Liver (tissue), 9 donors: ENCODE data around the gene AP4B1. TPM values are rescaled to one million over a fixed set of nuclear protein-coding genes. Genes with fewer than 3 reads are reported as not detected.

Experiments
- DNase-seq: peaks from one replicate; pipeline ENCODE4 v3.0.0-alpha.2; 2017; ENCODE audit warnings: low spot score
- H3K27ac ChIP-seq, 2 donors: one replicate each; pipeline ENCODE4 v1.7.0; 2013; ENCODE audit warnings: inconsistent platforms in 2 of 2, low read length in 2 of 2, control low read depth in 1 of 2, low read depth in 1 of 2, mild to moderate bottlenecking in 1 of 2
- H3K27me3 ChIP-seq, 4 donors: one replicate each; pipeline versions ENCODE4 v1.6.1 to v1.7.0; 2013; ENCODE audit warnings: low read length in 3 of 4, inconsistent platforms in 1 of 4, mild to moderate bottlenecking in 1 of 4, moderate library complexity in 1 of 4; ENCODE audit not compliant: control insufficient read depth in 4 of 4, insufficient read depth in 4 of 4
- H3K36me3 ChIP-seq, 4 donors: one replicate each; pipeline versions ENCODE4 v1.6.1 to v1.7.0; 2013; ENCODE audit warnings: low read length in 3 of 4, mild to moderate bottlenecking in 3 of 4, low read depth in 1 of 4, moderate library complexity in 1 of 4; ENCODE audit not compliant: control insufficient read depth in 4 of 4, insufficient read depth in 3 of 4
- H3K4me1 ChIP-seq, 4 donors: one replicate each; pipeline versions ENCODE4 v1.6.1 to v1.7.0; 2013; ENCODE audit warnings: low read length in 3 of 4, mild to moderate bottlenecking in 3 of 4, moderate library complexity in 1 of 4; ENCODE audit not compliant: control insufficient read depth in 4 of 4, insufficient read depth in 4 of 4
- H3K4me3 ChIP-seq, 3 donors: one replicate each; pipeline versions ENCODE4 v1.6.1 to v1.7.0; 2013; ENCODE audit warnings: low read length in 3 of 3, control low read depth in 1 of 3, low read depth in 1 of 3, mild to moderate bottlenecking in 1 of 3
- H3K9ac ChIP-seq, 2 donors: one replicate each; pipeline ENCODE4 v1.7.0; 2013; ENCODE audit warnings: low read length in 2 of 2, mild to moderate bottlenecking in 2 of 2, moderate library complexity in 2 of 2, control low read depth in 1 of 2, low read depth in 1 of 2
- H3K9me3 ChIP-seq, 4 donors: one replicate each; pipeline versions ENCODE4 v1.6.1 to v1.7.0; 2013; ENCODE audit warnings: low read length in 3 of 4; ENCODE audit not compliant: control insufficient read depth in 4 of 4
- FOXA2 ChIP-seq: IDR thresholded peaks from 2 replicates; pipeline ENCODE4 v1.6.1; 2016; ENCODE audit warnings: antibody characterized with exemption
- GABPA ChIP-seq, 2 donors: IDR thresholded peaks in 1 of 2; conservative IDR thresholded peaks in 1 of 2; 2 replicates each; pipeline ENCODE4 v1.6.1; 2016; ENCODE audit warnings: antibody characterized with exemption in 2 of 2, mild to moderate bottlenecking in 1 of 2, moderate library complexity in 1 of 2
- HNF4G ChIP-seq: IDR thresholded peaks from 2 replicates; pipeline ENCODE4 v1.6.1; 2016; ENCODE audit warnings: antibody characterized with exemption
- JUND ChIP-seq, 2 donors: IDR thresholded peaks; 2 replicates each; pipeline ENCODE4 v1.6.1; 2016; ENCODE audit warnings: antibody characterized with exemption in 2 of 2
- RAD21 ChIP-seq, 2 donors: IDR thresholded peaks; 2 replicates each; pipeline ENCODE4 v1.6.1; 2016; ENCODE audit warnings: antibody characterized with exemption in 2 of 2, mild to moderate bottlenecking in 2 of 2
- REST ChIP-seq: IDR thresholded peaks from 2 replicates; pipeline ENCODE4 v1.6.1; 2016; ENCODE audit warnings: antibody characterized with exemption, mild to moderate bottlenecking
- TAF1 ChIP-seq: conservative IDR thresholded peaks from 2 replicates; pipeline ENCODE4 v1.6.1; 2016; ENCODE audit warnings: antibody characterized with exemption, mild to moderate bottlenecking
- YY1 ChIP-seq: IDR thresholded peaks from 2 replicates; pipeline ENCODE4 v1.6.1; 2016; ENCODE audit warnings: antibody characterized with exemption, mild to moderate bottlenecking
- WGBS: extraction: QIAGEN DNeasy Blood & Tissue Kit; methylation state at CpG from one replicate; pipeline ENCODE4 v1.1.7; 2013; 5-methylcytosine and 5-hydroxymethylcytosine counted together
- polyA plus RNA-seq, 2 donors: library from polyadenylated mRNA; stranded (reverse) in 1 of 2; unstranded in 1 of 2; fragments of 200-250 nt in 1 of 2; fragments of >200 nt in 1 of 2; fragmentation: Nextera tagmentation in 1 of 2; extraction: Ambion mirVana in 1 of 2; gene quantifications; one replicate each; pipeline versions ENCODE4 v1.2.1 to v1.2.3, GENCODE V29; 2013 to 2015
- total RNA-seq, 2 donors: library from RNA; depleted of rRNA; stranded (reverse); fragments of >200 nt; gene quantifications; one replicate each; pipeline ENCODE4 v1.2.3, GENCODE V29; 2014
- TF ChIP-seq, protein P1 (sequence below): IDR thresholded peaks from 2 replicates; pipeline ENCODE4 v1.6.1; 2016; ENCODE audit warnings: antibody characterized with exemption
- TF ChIP-seq, protein P2 (sequence below): fragments of 150-350 bp; IDR thresholded peaks from 2 replicates; pipeline ENCODE4 v1.5.1; 2017; ENCODE audit warnings: improper control_type of control experiment, low read depth, low read length; ENCODE audit not compliant: missing input control
- TF ChIP-seq, protein P3 (sequence below): IDR thresholded peaks from 2 replicates; pipeline ENCODE4 v1.6.1; 2016; ENCODE audit warnings: antibody characterized with exemption
- TF ChIP-seq, protein P4 (sequence below): IDR thresholded peaks from 2 replicates; pipeline ENCODE4 v1.6.1; 2016; ENCODE audit warnings: antibody characterized with exemption
- donor health status: healthy.
- donor health status: healthy.
- donor health status: healthy.
- donor health status: healthy.
- donor health status: healthy.

Gene AP4B1
- total and polyA plus RNA-seq, 4 donors, result 4.3 to 10.6 (median 7.0) TPM

DNA sequence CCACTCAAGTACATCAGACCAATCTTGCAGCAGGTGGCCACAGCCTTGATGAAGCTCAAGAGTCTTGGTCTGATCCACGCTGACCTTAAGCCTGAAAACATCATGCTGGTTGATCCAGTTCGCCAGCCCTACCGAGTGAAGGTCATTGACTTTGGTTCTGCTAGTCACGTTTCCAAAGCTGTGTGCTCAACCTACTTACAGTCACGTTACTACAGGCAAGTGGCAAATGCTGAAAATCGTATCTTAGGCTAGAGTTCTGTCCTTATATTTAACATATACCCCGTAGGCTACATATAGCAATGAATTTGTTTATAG lies 36.6 kb upstream of the AP4B1 start (continued):
- no peak for TF ChIP-seq REST
- TF ChIP-seq, protein P1, sequence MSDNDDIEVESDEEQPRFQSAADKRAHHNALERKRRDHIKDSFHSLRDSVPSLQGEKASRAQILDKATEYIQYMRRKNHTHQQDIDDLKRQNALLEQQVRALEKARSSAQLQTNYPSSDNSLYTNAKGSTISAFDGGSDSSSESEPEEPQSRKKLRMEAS, result no peak
- no peak for TF ChIP-seq RAD21 (IDR thresholded peaks at IDR 0.05)
- TF ChIP-seq FOXA2, result no peak
- TF ChIP-seq TAF1, result no peak
- TF ChIP-seq GABPA (IDR thresholded peaks at IDR 0.05 in 1 of 2, conservative IDR thresholded peaks at IDR 0.05 in 1 of 2), result no peak
- no peak for TF ChIP-seq HNF4G

- Histone ChIP-seq H3K9ac (no peak overlapping the region), H3K27me3 (no peaks in the 10 kb centered on the region), H3K4me1 (peaks cover 3 to 10% (median 7%) of the 10 kb centered on the region in 4 donors), H3K9me3 (no peaks in the 10 kb centered on the region), H3K4me3 (no peak overlapping the region), H3K27ac (no peak overlapping the region), H3K36me3 (peaks cover 0 to 9% (median 4%) of the 10 kb centered on the region in 4 donors)
- 78% methylated on average over 16 of the region's 16 CpGs for WGBS
- no peak for DNase-seq
- TF ChIP-seq RAD21 (IDR thresholded peaks at IDR 0.05) (no peak), FOXA2 (no peak), JUND (IDR thresholded peaks at IDR 0.05) (no peak), HNF4G (no peak), TAF1 (no peak), GABPA (IDR thresholded peaks at IDR 0.05 in 1 of 2, conservative IDR thresholded peaks at IDR 0.05 in 1 of 2) (no peak), YY1 (no peak)
- TF ChIP-seq, protein P2, sequence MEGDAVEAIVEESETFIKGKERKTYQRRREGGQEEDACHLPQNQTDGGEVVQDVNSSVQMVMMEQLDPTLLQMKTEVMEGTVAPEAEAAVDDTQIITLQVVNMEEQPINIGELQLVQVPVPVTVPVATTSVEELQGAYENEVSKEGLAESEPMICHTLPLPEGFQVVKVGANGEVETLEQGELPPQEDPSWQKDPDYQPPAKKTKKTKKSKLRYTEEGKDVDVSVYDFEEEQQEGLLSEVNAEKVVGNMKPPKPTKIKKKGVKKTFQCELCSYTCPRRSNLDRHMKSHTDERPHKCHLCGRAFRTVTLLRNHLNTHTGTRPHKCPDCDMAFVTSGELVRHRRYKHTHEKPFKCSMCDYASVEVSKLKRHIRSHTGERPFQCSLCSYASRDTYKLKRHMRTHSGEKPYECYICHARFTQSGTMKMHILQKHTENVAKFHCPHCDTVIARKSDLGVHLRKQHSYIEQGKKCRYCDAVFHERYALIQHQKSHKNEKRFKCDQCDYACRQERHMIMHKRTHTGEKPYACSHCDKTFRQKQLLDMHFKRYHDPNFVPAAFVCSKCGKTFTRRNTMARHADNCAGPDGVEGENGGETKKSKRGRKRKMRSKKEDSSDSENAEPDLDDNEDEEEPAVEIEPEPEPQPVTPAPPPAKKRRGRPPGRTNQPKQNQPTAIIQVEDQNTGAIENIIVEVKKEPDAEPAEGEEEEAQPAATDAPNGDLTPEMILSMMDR, result no peak
- TF ChIP-seq, protein P1, result no peak
- TF ChIP-seq, protein P3, sequence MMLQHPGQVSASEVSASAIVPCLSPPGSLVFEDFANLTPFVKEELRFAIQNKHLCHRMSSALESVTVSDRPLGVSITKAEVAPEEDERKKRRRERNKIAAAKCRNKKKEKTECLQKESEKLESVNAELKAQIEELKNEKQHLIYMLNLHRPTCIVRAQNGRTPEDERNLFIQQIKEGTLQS, result no peak
- TF ChIP-seq, protein P4, sequence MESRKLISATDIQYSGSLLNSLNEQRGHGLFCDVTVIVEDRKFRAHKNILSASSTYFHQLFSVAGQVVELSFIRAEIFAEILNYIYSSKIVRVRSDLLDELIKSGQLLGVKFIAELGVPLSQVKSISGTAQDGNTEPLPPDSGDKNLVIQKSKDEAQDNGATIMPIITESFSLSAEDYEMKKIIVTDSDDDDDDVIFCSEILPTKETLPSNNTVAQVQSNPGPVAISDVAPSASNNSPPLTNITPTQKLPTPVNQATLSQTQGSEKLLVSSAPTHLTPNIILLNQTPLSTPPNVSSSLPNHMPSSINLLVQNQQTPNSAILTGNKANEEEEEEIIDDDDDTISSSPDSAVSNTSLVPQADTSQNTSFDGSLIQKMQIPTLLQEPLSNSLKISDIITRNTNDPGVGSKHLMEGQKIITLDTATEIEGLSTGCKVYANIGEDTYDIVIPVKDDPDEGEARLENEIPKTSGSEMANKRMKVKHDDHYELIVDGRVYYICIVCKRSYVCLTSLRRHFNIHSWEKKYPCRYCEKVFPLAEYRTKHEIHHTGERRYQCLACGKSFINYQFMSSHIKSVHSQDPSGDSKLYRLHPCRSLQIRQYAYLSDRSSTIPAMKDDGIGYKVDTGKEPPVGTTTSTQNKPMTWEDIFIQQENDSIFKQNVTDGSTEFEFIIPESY, result no peak
Measured at GRCh38 chr1:113940365-113941244, 36.0 kb upstream of the AP4B1 start.
